Ectodermal cell (in vitro differentiated cells): ENCODE measurements around the gene TTC23.

Experiments used
- H3K27ac ChIP-seq: 2 replicates; pipeline ENCODE4 v1.7.0; 2013; ENCODE audit warnings: mild to moderate bottlenecking, low read depth, low read length; ENCODE audit not compliant: insufficient read depth, poor library complexity, severe bottlenecking
- H3K27me3 ChIP-seq: 2 replicates; pipeline ENCODE4 v1.7.0; 2013; ENCODE audit warnings: mild to moderate bottlenecking, low read length; ENCODE audit not compliant: insufficient read depth, control insufficient read depth, poor library complexity, severe bottlenecking
- H3K36me3 ChIP-seq: one replicate; pipeline ENCODE4 v1.7.0; 2013; ENCODE audit warnings: low read length; ENCODE audit not compliant: control insufficient read depth, insufficient read depth
- H3K4me1 ChIP-seq: one replicate; pipeline ENCODE4 v1.7.0; 2013; ENCODE audit warnings: low read length; ENCODE audit not compliant: control insufficient read depth, insufficient read depth
- H3K4me3 ChIP-seq: 2 replicates; pipeline ENCODE4 v1.7.0; 2013; ENCODE audit warnings: low read depth, low read length, control low read depth; ENCODE audit not compliant: insufficient read depth
- H3K9me3 ChIP-seq: 2 replicates; pipeline ENCODE4 v1.7.0; 2013; ENCODE audit warnings: mild to moderate bottlenecking, low read length, moderate library complexity; ENCODE audit not compliant: control insufficient read depth
- WGBS, 2 experiments: methylation state at CpG; one replicate each; pipeline ENCODE4 v1.1.7; 2013; ENCODE audit warnings: missing lambda C conversion rate in 2 of 2; 5-methylcytosine and 5-hydroxymethylcytosine counted together

Gene TTC23

GRCh38 chr15:99165956-99166689 is 83.3 kb downstream of the TTC23 start:
- H3K4me1 ChIP-seq: no peaks in the 10 kb centered on the region
- no peaks in the 10 kb centered on the region for H3K36me3 ChIP-seq
- H3K9me3 ChIP-seq: no peaks in the 10 kb centered on the region
- WGBS, 2 experiments: 92 to 96% methylated on average over 23 of the region's 23 CpGs
- no peak overlapping the region for H3K4me3 ChIP-seq
- no peak overlapping the region for H3K27ac ChIP-seq
- no peaks in the 10 kb centered on the region for H3K27me3 ChIP-seq

- H3K36me3 ChIP-seq: no peaks in the 10 kb centered on the region
- H3K4me3 ChIP-seq: no peak overlapping the region
- H3K9me3 ChIP-seq: no peaks in the 10 kb centered on the region
- H3K27me3 ChIP-seq: no peaks in the 10 kb centered on the region
- no peaks in the 10 kb centered on the region for H3K4me1 ChIP-seq
- H3K27ac ChIP-seq: no peak overlapping the region
- WGBS, 2 experiments: 94 to 95% methylated on average over 3 of the region's 3 CpGs
These were observed 84.2 kb downstream of the TTC23 start for GRCh38 chr15:99165020-99165790.

- H3K4me1 ChIP-seq: peaks cover 4% of the 10 kb centered on the region
- WGBS, 2 experiments: 92 to 99% methylated on average over 3 of the region's 3 CpGs
These were observed 85.3 kb downstream of the TTC23 start for GRCh38 chr15:99164119-99164518.

GRCh38 chr15:99163271-99164062 is 85.9 kb downstream of the TTC23 start:
- Histone ChIP-seq H3K4me3 (no peak overlapping the region), H3K4me1 (peaks cover 4% of the 10 kb centered on the region), H3K9me3 (no peaks in the 10 kb centered on the region), H3K27ac (no peak overlapping the region), H3K27me3 (no peaks in the 10 kb centered on the region), H3K36me3 (no peaks in the 10 kb centered on the region)
- WGBS, 2 experiments: 80 to 95% methylated on average over 3 to 4 of the region's 4 CpGs

More at GRCh38 chr15:99164119-99164518, 85.3 kb downstream of the TTC23 start:
- no peaks in the 10 kb centered on the region for H3K27me3 ChIP-seq
- no peak overlapping the region for H3K27ac ChIP-seq
- H3K4me3 ChIP-seq: no peak overlapping the region
- H3K36me3 ChIP-seq: no peaks in the 10 kb centered on the region
- H3K9me3 ChIP-seq: no peaks in the 10 kb centered on the region

- H3K4me3 ChIP-seq: no peak overlapping the region
- H3K4me1 ChIP-seq: peaks cover 4% of the 10 kb centered on the region
- H3K36me3 ChIP-seq: no peaks in the 10 kb centered on the region
- H3K9me3 ChIP-seq: no peaks in the 10 kb centered on the region
- no peak overlapping the region for H3K27ac ChIP-seq
- no peaks in the 10 kb centered on the region for H3K27me3 ChIP-seq
- WGBS, 2 experiments: 95 to 98% methylated on average over 5 of the region's 6 CpGs
These were observed 90.6 kb downstream of the TTC23 start for GRCh38 chr15:99158626-99159412.

GRCh38 chr15:99157456-99157855 is 91.9 kb downstream of the TTC23 start:
- Histone ChIP-seq H3K4me3 (no peak overlapping the region), H3K36me3 (no peaks in the 10 kb centered on the region), H3K9me3 (no peaks in the 10 kb centered on the region), H3K27ac (no peak overlapping the region), H3K4me1 (peaks cover 4% of the 10 kb centered on the region), H3K27me3 (no peaks in the 10 kb centered on the region)
- 89 to 92% methylated on average over 3 of the region's 3 CpGs for WGBS, 2 experiments

GRCh38 chr15:99155961-99156443 is 93.4 kb downstream of the TTC23 start:
- 90 to 92% methylated on average over 9 of the region's 9 CpGs for WGBS, 2 experiments
- Histone ChIP-seq H3K36me3 (no peaks in the 10 kb centered on the region), H3K27ac (no peak overlapping the region), H3K4me1 (peaks cover 4% of the 10 kb centered on the region), H3K4me3 (no peak overlapping the region), H3K9me3 (no peaks in the 10 kb centered on the region), H3K27me3 (no peaks in the 10 kb centered on the region)

GRCh38 chr15:99154271-99154670 is 95.1 kb downstream of the TTC23 start:
- Histone ChIP-seq H3K4me3 (no peak overlapping the region), H3K27me3 (no peaks in the 10 kb centered on the region), H3K9me3 (no peaks in the 10 kb centered on the region), H3K27ac (no peak overlapping the region), H3K4me1 (no peaks in the 10 kb centered on the region), H3K36me3 (no peaks in the 10 kb centered on the region)
- WGBS, 2 experiments: 40 to 52% methylated on average over 1 of the region's 2 CpGs

- WGBS, 2 experiments: 80 to 91% methylated on average over 5 to 6 of the region's 6 CpGs
- H3K36me3 ChIP-seq: no peaks in the 10 kb centered on the region
- no peak overlapping the region for H3K4me3 ChIP-seq
- H3K27me3 ChIP-seq: no peaks in the 10 kb centered on the region
- H3K4me1 ChIP-seq: peaks cover 6% of the 10 kb centered on the region
- no peak overlapping the region for H3K27ac ChIP-seq
- H3K9me3 ChIP-seq: no peaks in the 10 kb centered on the region
These were observed 96.3 kb downstream of the TTC23 start for GRCh38 chr15:99153026-99153535.
